Body of pancreas (tissue), 4 donors: Measurements from ENCODE around the gene TEAD1.

ENCODE experiments used
- POLR2A ChIP-seq, 3 donors: fragments of 450-650 bp; IDR thresholded peaks; one replicate each; pipeline ENCODE4 v1.6.1; 2016; ENCODE audit warnings: antibody characterized with exemption in 3 of 3, mild to moderate bottlenecking in 2 of 3
- TF ChIP-seq, protein P1 (sequence below), 7 experiments: fragments of 450-650 bp in 4 of 7; fragments of 200-600 bp in 3 of 7; sonication (generic) in 3 of 7; IDR thresholded peaks; one replicate each; pipeline ENCODE4 v1.5.1; 2016 to 2019; ENCODE audit warnings: antibody characterized with exemption in 7 of 7

DNA sequence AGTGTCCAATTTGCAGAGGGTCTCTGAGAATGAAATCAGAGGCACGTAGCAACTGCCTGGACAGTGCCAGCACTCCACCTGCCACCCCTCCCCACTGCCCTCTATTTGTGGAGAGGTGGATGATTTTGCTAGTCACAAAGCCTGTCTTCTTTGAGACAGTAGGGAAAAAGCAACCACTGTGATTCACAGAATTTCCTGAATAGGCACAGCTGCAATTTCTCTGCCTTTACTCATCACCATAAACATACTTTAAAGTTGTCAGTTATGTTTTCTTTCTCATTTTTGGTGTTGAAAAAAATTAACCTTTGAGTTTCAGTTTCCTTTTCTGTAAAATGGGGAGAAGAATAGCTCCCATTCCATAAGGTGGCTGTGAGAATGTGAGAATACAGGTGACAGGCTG, 134.3 kb downstream of the TEAD1 start:
- no peak for TF ChIP-seq POLR2A (IDR thresholded peaks at IDR 0.05)
- TF ChIP-seq, protein P1, sequence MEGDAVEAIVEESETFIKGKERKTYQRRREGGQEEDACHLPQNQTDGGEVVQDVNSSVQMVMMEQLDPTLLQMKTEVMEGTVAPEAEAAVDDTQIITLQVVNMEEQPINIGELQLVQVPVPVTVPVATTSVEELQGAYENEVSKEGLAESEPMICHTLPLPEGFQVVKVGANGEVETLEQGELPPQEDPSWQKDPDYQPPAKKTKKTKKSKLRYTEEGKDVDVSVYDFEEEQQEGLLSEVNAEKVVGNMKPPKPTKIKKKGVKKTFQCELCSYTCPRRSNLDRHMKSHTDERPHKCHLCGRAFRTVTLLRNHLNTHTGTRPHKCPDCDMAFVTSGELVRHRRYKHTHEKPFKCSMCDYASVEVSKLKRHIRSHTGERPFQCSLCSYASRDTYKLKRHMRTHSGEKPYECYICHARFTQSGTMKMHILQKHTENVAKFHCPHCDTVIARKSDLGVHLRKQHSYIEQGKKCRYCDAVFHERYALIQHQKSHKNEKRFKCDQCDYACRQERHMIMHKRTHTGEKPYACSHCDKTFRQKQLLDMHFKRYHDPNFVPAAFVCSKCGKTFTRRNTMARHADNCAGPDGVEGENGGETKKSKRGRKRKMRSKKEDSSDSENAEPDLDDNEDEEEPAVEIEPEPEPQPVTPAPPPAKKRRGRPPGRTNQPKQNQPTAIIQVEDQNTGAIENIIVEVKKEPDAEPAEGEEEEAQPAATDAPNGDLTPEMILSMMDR (IDR thresholded peaks at IDR 0.05) = no peak
